Astrocyte (in vitro differentiated cells and primary cell): ENCODE data around the gene PRELID3B. TPM values are rescaled to one million over a fixed set of nuclear protein-coding genes. Genes with fewer than 3 reads are reported as not detected.

ENCODE experiments used
- DNase-seq: peaks from one replicate; pipeline ENCODE4 v3.0.0-alpha.2; 2010; ENCODE audit warnings: low read depth
- FAIRE-seq: peaks from 2 replicates; lab custom pipeline; 2011; peaks lifted over from hg19 to GRCh38; lab: Jason Lieb, UNC
- H2AFZ ChIP-seq: 2 replicates; pipeline ENCODE4 v1.6.0; 2012; ENCODE audit warnings: low read depth, low read length, inconsistent platforms
- H3K27ac ChIP-seq: 2 replicates; pipeline ENCODE4 v1.5.1; 2011; ENCODE audit warnings: low read depth, low read length, inconsistent platforms
- H3K27me3 ChIP-seq: 2 replicates; pipeline ENCODE4 v1.6.0; 2011; ENCODE audit warnings: low read length, inconsistent platforms; ENCODE audit not compliant: insufficient read depth
- H3K36me3 ChIP-seq: 2 replicates; pipeline ENCODE4 v1.5.1; 2011; ENCODE audit warnings: low read length, inconsistent platforms; ENCODE audit not compliant: insufficient read depth
- H3K4me1 ChIP-seq: 2 replicates; pipeline ENCODE4 v1.5.1; 2011; ENCODE audit warnings: low read length, inconsistent platforms; ENCODE audit not compliant: insufficient read depth
- H3K4me2 ChIP-seq: 2 replicates; pipeline ENCODE4 v1.6.0; 2012; ENCODE audit warnings: low read length, inconsistent platforms
- H3K4me3 ChIP-seq: 2 replicates; pipeline ENCODE4 v1.5.1; 2011; ENCODE audit warnings: low read depth, mild to moderate bottlenecking, low read length, inconsistent platforms; ENCODE audit not compliant: insufficient read depth
- H3K79me2 ChIP-seq: 2 replicates; pipeline ENCODE4 v1.6.0; 2012; ENCODE audit warnings: mild to moderate bottlenecking, low read length, inconsistent platforms; ENCODE audit not compliant: insufficient read depth
- H3K9ac ChIP-seq: 2 replicates; pipeline ENCODE4 v1.6.0; 2012; ENCODE audit warnings: mild to moderate bottlenecking, low read length, inconsistent platforms
- H3K9me3 ChIP-seq: 2 replicates; pipeline ENCODE4 v1.5.1; 2012; ENCODE audit warnings: low read depth, mild to moderate bottlenecking, low read length, inconsistent platforms; ENCODE audit not compliant: insufficient read depth
- H4K20me1 ChIP-seq: 2 replicates; pipeline ENCODE4 v1.6.0; 2012; ENCODE audit warnings: low read length, inconsistent platforms; ENCODE audit not compliant: insufficient read depth
- H3K27ac Mint-ChIP-seq: one replicate; pipeline ENCODE4 v1.8.0; 2021; ENCODE audit warnings: mild to moderate bottlenecking, mixed read lengths; ENCODE audit not compliant: unreplicated experiment
- H3K27me3 Mint-ChIP-seq: one replicate; pipeline ENCODE4 v1.8.0; 2021; ENCODE audit warnings: low read depth, mixed read lengths; ENCODE audit not compliant: unreplicated experiment
- H3K36me3 Mint-ChIP-seq: one replicate; pipeline ENCODE4 v1.8.0; 2021; ENCODE audit warnings: low read depth, mixed read lengths; ENCODE audit not compliant: unreplicated experiment
- H3K4me1 Mint-ChIP-seq: one replicate; pipeline ENCODE4 v1.8.0; 2021; ENCODE audit warnings: low read depth, mixed read lengths; ENCODE audit not compliant: unreplicated experiment
- H3K4me3 Mint-ChIP-seq: one replicate; pipeline ENCODE4 v1.8.0; 2021; ENCODE audit warnings: mild to moderate bottlenecking, moderate library complexity, mixed read lengths; ENCODE audit not compliant: unreplicated experiment
- H3K9me3 Mint-ChIP-seq: one replicate; pipeline ENCODE4 v1.8.0; 2021; ENCODE audit warnings: mild to moderate bottlenecking, mixed read lengths; ENCODE audit not compliant: unreplicated experiment
- CTCF ChIP-seq: IDR thresholded peaks from 2 replicates; pipeline ENCODE4 v1.5.1; 2011; ENCODE audit warnings: low read depth, mild to moderate bottlenecking, inconsistent platforms, low read length, moderate library complexity; ENCODE audit not compliant: insufficient read depth
- EZH2 ChIP-seq: IDR thresholded peaks from 2 replicates; pipeline ENCODE4 v1.6.1; 2012; ENCODE audit warnings: mild to moderate bottlenecking, low read length, inconsistent platforms; ENCODE audit not compliant: insufficient read depth
- total RNA-seq: library from RNA; stranded (reverse); gene quantifications from 2 replicates; pipeline ENCODE4 v1.2.1, GENCODE V29; 2021

The PRELID3B gene
- total RNA-seq, 1 donor from 2014 or later, result 68.8 TPM

DNA sequence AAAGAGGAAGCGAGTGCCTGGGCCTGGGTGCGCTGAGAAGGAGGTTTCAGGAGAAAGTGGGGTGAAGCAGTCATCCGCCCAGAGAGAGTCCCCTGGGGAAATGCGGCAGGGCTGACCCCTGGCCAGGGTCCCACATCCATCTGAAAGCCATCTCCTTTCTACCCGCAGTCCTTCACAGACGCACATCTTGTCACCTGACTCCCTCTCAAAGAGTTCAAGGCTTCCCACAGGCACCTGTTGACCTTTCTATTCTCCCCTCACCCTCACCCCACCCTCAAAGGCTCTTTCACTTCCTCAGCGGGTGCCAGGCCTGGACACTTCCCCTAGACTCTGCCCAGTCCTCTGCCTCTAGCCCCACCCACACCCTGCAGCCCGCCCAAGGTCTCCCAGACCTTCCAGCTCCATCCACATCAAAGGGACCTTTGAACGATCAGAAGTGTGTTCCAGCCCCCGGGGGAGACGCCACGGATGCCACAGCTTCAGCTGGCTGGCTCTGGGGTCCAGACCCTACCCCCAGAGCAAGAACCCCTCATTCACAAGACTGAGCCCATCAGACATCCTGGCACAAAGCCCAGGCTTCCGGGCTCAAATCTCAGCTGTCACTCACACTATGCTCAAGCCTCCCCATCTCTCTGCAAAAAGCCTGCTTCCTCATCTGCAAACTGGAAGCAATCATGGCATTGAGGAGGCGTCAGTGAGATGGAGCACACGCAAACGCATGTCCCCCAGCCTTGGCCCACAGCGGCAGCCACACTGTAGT, 37.6 kb downstream of the PRELID3B start:
- Histone ChIP-seq H3K9me3 (no peaks in the 10 kb centered on the region), H3K4me3 (peak overlapping the region; percentile 8), H3K79me2 (peaks cover 28% of the 10 kb centered on the region), H3K27me3 (no peaks in the 10 kb centered on the region), H3K4me1 (peaks cover 22% of the 10 kb centered on the region), H3K27ac (no peak overlapping the region), H4K20me1 (peaks cover 24% of the 10 kb centered on the region), H3K9ac (no peak overlapping the region), H3K36me3 (no peaks in the 10 kb centered on the region), H2AFZ (no peak overlapping the region), H3K4me2 (peak overlapping the region; percentile 93)
- Mint-ChIP-seq H3K27ac (peak overlapping the region; percentile 26), H3K4me1 (peaks cover 12% of the 10 kb centered on the region), H3K27me3 (no peaks in the 10 kb centered on the region), H3K4me3 (peak overlapping the region; percentile 62), H3K36me3 (peaks cover 21% of the 10 kb centered on the region), H3K9me3 (no peaks in the 10 kb centered on the region)
- FAIRE-seq (no peak), DNase-seq (no peak)
- TF ChIP-seq EZH2 (no peak), CTCF (no peak)

DNA sequence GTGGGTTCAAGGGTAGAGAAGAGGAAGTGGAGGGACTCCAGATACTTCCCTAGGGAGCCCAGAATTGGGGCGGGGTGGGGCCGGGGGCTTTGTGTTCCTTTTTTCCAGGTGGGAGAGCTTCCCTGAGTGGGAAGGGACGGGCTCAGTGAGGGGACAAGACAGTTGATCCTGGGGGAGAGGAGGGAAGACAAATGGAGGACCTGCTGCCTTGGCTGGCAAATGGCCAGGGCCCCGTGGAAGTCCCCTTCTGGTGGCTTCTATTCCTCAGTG, 38.2 kb downstream of the PRELID3B start:
- Histone ChIP-seq H3K9me3 (no peaks in the 10 kb centered on the region), H4K20me1 (peaks cover 24% of the 10 kb centered on the region), H3K4me1 (peaks cover 22% of the 10 kb centered on the region), H3K79me2 (peaks cover 28% of the 10 kb centered on the region), H3K4me3 (no peak overlapping the region), H3K27ac (no peak overlapping the region), H2AFZ (no peak overlapping the region), H3K27me3 (no peaks in the 10 kb centered on the region), H3K4me2 (no peak overlapping the region), H3K9ac (no peak overlapping the region), H3K36me3 (no peaks in the 10 kb centered on the region)
- TF ChIP-seq EZH2 (no peak), CTCF (no peak)
- Mint-ChIP-seq H3K4me3 (peak overlapping the region; percentile 42), H3K9me3 (no peaks in the 10 kb centered on the region), H3K27me3 (no peaks in the 10 kb centered on the region), H3K36me3 (peaks cover 21% of the 10 kb centered on the region), H3K4me1 (peaks cover 10% of the 10 kb centered on the region), H3K27ac (no peak overlapping the region)
- no peak for FAIRE-seq
- no peak for DNase-seq

- H3K9me3 Mint-ChIP-seq, result no peaks in the 10 kb centered on the region
- no peak overlapping the region for H3K27ac Mint-ChIP-seq
- H3K9ac ChIP-seq, result no peak overlapping the region
Observed at GRCh38 chr20:59003836-59004492, 38.6 kb downstream of the PRELID3B start.

More at GRCh38 chr20:59003836-59004492, 38.6 kb downstream of the PRELID3B start:
- Mint-ChIP-seq H3K27me3 (no peaks in the 10 kb centered on the region), H3K4me1 (peaks cover 10% of the 10 kb centered on the region), H3K36me3 (peaks cover 21% of the 10 kb centered on the region), H3K4me3 (peak overlapping the region; percentile 42)
- peaks cover 24% of the 10 kb centered on the region for H4K20me1 ChIP-seq
- H3K36me3 ChIP-seq, result no peaks in the 10 kb centered on the region
- no peaks in the 10 kb centered on the region for H3K9me3 ChIP-seq
- H3K27me3 ChIP-seq, result no peaks in the 10 kb centered on the region
- no peak for TF ChIP-seq CTCF
- no peak for TF ChIP-seq EZH2
- H3K27ac ChIP-seq, result no peak overlapping the region
- no peak overlapping the region for H3K4me2 ChIP-seq
- H3K4me3 ChIP-seq, result no peak overlapping the region
- DNase-seq (no peak), FAIRE-seq (no peak)
- H3K79me2 ChIP-seq, result peaks cover 28% of the 10 kb centered on the region
- H3K4me1 ChIP-seq, result peaks cover 22% of the 10 kb centered on the region
- no peak overlapping the region for H2AFZ ChIP-seq
